CD4-positive, alpha-beta T cell (primary cell): Measurements from ENCODE around the gene B3GALT6. TPM values are rescaled to one million over a fixed set of nuclear protein-coding genes. Genes with fewer than 3 reads are reported as not detected.

Source experiments
- ATAC-seq: fragments of 200-7000 bp; cut with Tn5 transposase; one replicate; pipeline ENCODE4 v1.10.0; 2022; ENCODE audit warnings: mild to moderate bottlenecking; ENCODE audit not compliant: poor library complexity
- CTCF ChIA-PET: fragments of 350-600 bp; sonication (Branson Sonifier 250); formaldehyde crosslinking; loops from one replicate; lab custom pipeline; 2021; ENCODE audit warnings: antibody characterized with exemption, inconsistent platforms; lab: Charles Lee
- POLR2A ChIA-PET: fragments of 350-600 bp; sonication (Branson Sonifier 250); formaldehyde crosslinking; loops from one replicate; lab custom pipeline; 2021; ENCODE audit warnings: antibody characterized with exemption, inconsistent platforms; lab: Charles Lee
- DNase-seq, 14 experiments: peaks; one replicate each; pipeline ENCODE4 v3.0.0-alpha.2; 2013 to 2020; ENCODE audit warnings: mixed read lengths in 2 of 14
- H3K27ac ChIP-seq, 2 donors: one replicate each; pipeline versions ENCODE4 v1.5.1 to v1.7.0; 2013; ENCODE audit warnings: low read length in 2 of 2, low read depth in 1 of 2, mild to moderate bottlenecking in 1 of 2
- H3K27me3 ChIP-seq, 2 experiments: 1 replicate in 1 of 2; 2 replicates in 1 of 2; pipeline versions ENCODE4 v1.6.1 to v1.7.0; 2013; ENCODE audit warnings: low read length in 2 of 2, control low read depth in 1 of 2, mild to moderate bottlenecking in 1 of 2, moderate library complexity in 1 of 2; ENCODE audit not compliant: insufficient read depth in 2 of 2, control insufficient read depth in 1 of 2
- H3K36me3 ChIP-seq: one replicate; pipeline ENCODE4 v1.6.1; 2013; ENCODE audit warnings: low read length, control low read depth; ENCODE audit not compliant: insufficient read depth
- H3K4me1 ChIP-seq: one replicate; pipeline ENCODE4 v1.6.1; 2013; ENCODE audit warnings: low read length, control low read depth; ENCODE audit not compliant: insufficient read depth
- H3K4me3 ChIP-seq: one replicate; pipeline ENCODE4 v1.5.1; 2013; ENCODE audit warnings: mild to moderate bottlenecking, low read length, moderate library complexity
- H3K9me3 ChIP-seq, 2 experiments: 1 replicate in 1 of 2; 2 replicates in 1 of 2; pipeline versions ENCODE4 v1.6.1 to v1.7.0; 2013; ENCODE audit warnings: low read length in 2 of 2, mild to moderate bottlenecking in 2 of 2, control low read depth in 1 of 2, moderate library complexity in 1 of 2; ENCODE audit not compliant: control insufficient read depth in 1 of 2, insufficient read depth in 1 of 2
- H3K27ac Mint-ChIP-seq: one replicate; pipeline ENCODE4 v1.8.0; 2020; ENCODE audit warnings: mixed read lengths
- H3K27me3 Mint-ChIP-seq: one replicate; pipeline ENCODE4 v1.8.0; 2021; ENCODE audit warnings: mixed read lengths
- H3K36me3 Mint-ChIP-seq: one replicate; pipeline ENCODE4 v1.8.0; 2021; ENCODE audit warnings: low read depth, mixed read lengths
- H3K4me1 Mint-ChIP-seq: one replicate; pipeline ENCODE4 v1.8.0; 2021; ENCODE audit warnings: low read depth, mixed read lengths
- H3K4me3 Mint-ChIP-seq: one replicate; pipeline ENCODE4 v1.8.0; 2020; ENCODE audit warnings: mild to moderate bottlenecking, mixed read lengths
- H3K9me3 Mint-ChIP-seq: one replicate; pipeline ENCODE4 v1.8.0; 2020; ENCODE audit warnings: mixed read lengths
- CTCF ChIP-seq: fragments of 200-600 bp; IDR thresholded peaks from one replicate; pipeline ENCODE4 v1.8.0; 2022; ENCODE audit warnings: antibody characterized with exemption, mild to moderate bottlenecking
- intact Hi-C, 2 experiments: fragments of 100-400 bp; cut with DNase I in 1 of 2; cut with micrococcal nuclease in 1 of 2; formaldehyde crosslinking; loops; one replicate each; pipeline versions ENCODE4 v1.15.1 to v1.9.0; 2023 to 2025; cut with DNase I, micrococcal nuclease
- total RNA-seq, 174 experiments: library from RNA in 2 of 174; stranded (reverse) in 2 of 174; gene quantifications; one replicate each; pipeline ENCODE4 v1.2.3 and lab custom pipeline; 2021 to 2026

The B3GALT6 gene
- total RNA-seq, 2 experiments from 2014 or later, result 4.9 to 5.1 TPM

- no peak for DNase-seq
- Mint-ChIP-seq H3K36me3 (no peaks in the 10 kb centered on the region), H3K27me3 (no peaks in the 10 kb centered on the region), H3K4me1 (no peaks in the 10 kb centered on the region), H3K9me3 (no peaks in the 10 kb centered on the region), H3K4me3 (no peak overlapping the region), H3K27ac (no peak overlapping the region)
- no peak overlapping the region for H3K27ac ChIP-seq
- intact Hi-C loops, result no loop called here
- TF ChIP-seq CTCF, result no peak
- peaks cover 12 to 25% of the 10 kb centered on the region in 2 experiments for H3K27me3 ChIP-seq
- ChIA-PET POLR2A (no interaction called here), CTCF (no interaction called here)
- peaks cover 0 to 18% of the 10 kb centered on the region in 2 experiments for H3K9me3 ChIP-seq
- H3K36me3 ChIP-seq, result no peaks in the 10 kb centered on the region
- H3K4me1 ChIP-seq, result peaks cover 5% of the 10 kb centered on the region
- ATAC-seq, result no peak
- H3K4me3 ChIP-seq, result no peak overlapping the region
Measured at GRCh38 chr1:1243807-1244191, 11.8 kb downstream of the B3GALT6 start.

- H3K36me3 ChIP-seq, result no peaks in the 10 kb centered on the region
- peaks cover 0 to 18% of the 10 kb centered on the region in 2 experiments for H3K9me3 ChIP-seq
- POLR2A ChIA-PET, result no interaction called here
- no peak for ATAC-seq
- H3K4me1 ChIP-seq, result peaks cover 5% of the 10 kb centered on the region
- H3K36me3 Mint-ChIP-seq, result no peaks in the 10 kb centered on the region
- H3K9me3 Mint-ChIP-seq, result no peaks in the 10 kb centered on the region
- no peak overlapping the region for H3K4me3 Mint-ChIP-seq
- no peaks in the 10 kb centered on the region for H3K27me3 Mint-ChIP-seq
- no peak for DNase-seq
- H3K4me1 Mint-ChIP-seq, result no peaks in the 10 kb centered on the region
- TF ChIP-seq CTCF, result no peak
- peaks cover 12 to 25% of the 10 kb centered on the region in 2 experiments for H3K27me3 ChIP-seq
- CTCF ChIA-PET, result no interaction called here
- H3K27ac Mint-ChIP-seq, result no peak overlapping the region
- intact Hi-C loops, result no loop called here
- H3K4me3 ChIP-seq, result no peak overlapping the region
- H3K27ac ChIP-seq, result no peak overlapping the region
Measured at GRCh38 chr1:1244192-1244811, 12.3 kb downstream of the B3GALT6 start.

- TF ChIP-seq CTCF, result no peak
- no peak overlapping the region for H3K27ac ChIP-seq
- intact Hi-C loops, result no loop called here
- no peaks in the 10 kb centered on the region for H3K9me3 Mint-ChIP-seq
- no peak for DNase-seq
- H3K36me3 Mint-ChIP-seq, result no peaks in the 10 kb centered on the region
- H3K4me1 Mint-ChIP-seq, result no peaks in the 10 kb centered on the region
- no peak overlapping the region for H3K4me3 Mint-ChIP-seq
- H3K27ac Mint-ChIP-seq, result no peak overlapping the region
- ChIA-PET CTCF (no interaction called here), POLR2A (no interaction called here)
- no peak overlapping the region for H3K4me3 ChIP-seq
- peaks cover 10% of the 10 kb centered on the region for H3K4me1 ChIP-seq
- ATAC-seq, result no peak
- peaks cover 11 to 17% of the 10 kb centered on the region in 2 experiments for H3K27me3 ChIP-seq
- peaks cover 0 to 18% of the 10 kb centered on the region in 2 experiments for H3K9me3 ChIP-seq
- no peaks in the 10 kb centered on the region for H3K27me3 Mint-ChIP-seq
- no peaks in the 10 kb centered on the region for H3K36me3 ChIP-seq
Measured at GRCh38 chr1:1245178-1245816, 13.3 kb downstream of the B3GALT6 start.
